HG03378 (cell line): ENCODE data around the gene CWH43.
"Not testable (repeated sequence)": the region's sequence is repeated elsewhere in the genome, so short reads cannot be mapped to it uniquely, and the experiment has no call there.

Experiments
- ATAC-seq: cut with Tn5 transposase; IDR thresholded peaks from one replicate; pipeline ENCODE4 v1.9.1; 2021; ENCODE audit warnings: mild to moderate bottlenecking, moderate library complexity; ENCODE audit not compliant: unreplicated experiment

CWH43 gene

GRCh38 chr4:48974979-48975640 lies 11.0 kb upstream of the CWH43 start:
- ATAC-seq: no peak

GRCh38 chr4:48976041-48976440 lies 10.0 kb upstream of the CWH43 start:
- ATAC-seq: no peak

- no peak for ATAC-seq
These were observed 6.0 kb upstream of the CWH43 start for GRCh38 chr4:48979914-48980579.

DNA sequence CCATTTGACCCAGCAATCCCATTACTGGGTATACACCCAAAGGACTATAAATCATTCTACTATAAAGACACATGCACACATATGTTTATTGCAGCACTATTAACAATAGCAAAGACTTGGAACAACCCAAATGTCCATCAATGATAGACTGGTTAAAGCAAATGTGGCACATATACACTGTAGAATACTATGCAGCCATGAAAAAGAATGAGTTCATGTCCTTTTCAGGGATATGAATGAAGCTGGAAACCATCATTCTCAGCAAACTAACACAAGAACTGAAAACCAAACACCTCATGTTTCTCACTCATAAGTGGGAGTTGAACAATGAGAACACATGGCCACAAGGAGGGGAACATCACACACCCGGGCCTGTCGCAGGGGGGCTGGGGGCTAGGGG lies 2.1 kb upstream of the CWH43 start:
- ATAC-seq: not testable (repeated sequence)

- ATAC-seq: no peak
These were observed 486 bp upstream of the CWH43 start for GRCh38 chr4:48985602-48985975.

- ATAC-seq: no peak
These were observed 634 bp downstream of the CWH43 start for GRCh38 chr4:48986654-48987164.

GRCh38 chr4:48989461-48990203 lies 3.6 kb downstream of the CWH43 start:
- ATAC-seq: no peak

GRCh38 chr4:48991357-48991756 lies 5.3 kb downstream of the CWH43 start:
- ATAC-seq: no peak

- ATAC-seq: no peak
These were observed 11.9 kb downstream of the CWH43 start for GRCh38 chr4:48997962-48998361.

GRCh38 chr4:48998440-48998839 lies 12.4 kb downstream of the CWH43 start:
- ATAC-seq: no peak

DNA sequence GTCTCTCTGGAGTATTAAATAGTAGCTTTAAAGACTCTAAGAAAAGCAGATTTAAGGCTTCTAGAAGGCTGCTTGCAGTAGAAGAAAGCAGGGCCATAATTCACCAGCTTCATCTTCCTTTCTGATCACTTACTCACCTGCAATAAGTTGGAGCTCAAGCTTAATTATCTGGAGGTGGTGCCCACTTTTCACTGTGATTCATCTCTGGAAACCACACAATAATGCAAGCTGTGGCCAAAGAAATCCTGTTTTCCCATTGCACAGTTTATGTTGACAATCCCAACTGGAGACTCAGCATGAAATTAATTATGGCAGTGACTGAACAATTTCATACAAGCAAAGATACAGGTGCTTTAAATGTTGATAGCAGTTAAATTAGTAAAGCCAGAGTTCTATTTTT lies 14.7 kb downstream of the CWH43 start:
- no peak for ATAC-seq

DNA sequence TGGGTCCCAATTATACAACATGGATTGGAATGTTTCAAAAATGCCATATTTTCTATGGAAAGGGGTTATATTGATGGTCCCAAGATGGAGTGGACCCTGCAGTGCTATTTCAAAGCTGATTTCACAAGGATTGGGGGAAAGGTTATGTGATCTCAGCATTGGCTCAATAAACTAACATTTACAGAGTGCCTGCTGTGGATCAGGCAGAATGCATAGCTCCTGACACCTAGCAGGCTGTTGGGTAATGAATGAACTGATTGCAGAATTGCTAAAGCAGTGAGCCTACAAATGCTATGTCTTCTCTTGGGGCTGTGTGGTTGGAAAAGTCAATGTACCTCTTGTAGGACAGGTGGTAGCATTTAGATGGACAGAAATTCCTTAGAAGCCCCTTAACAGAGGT lies 16.9 kb downstream of the CWH43 start:
- ATAC-seq: no peak

DNA sequence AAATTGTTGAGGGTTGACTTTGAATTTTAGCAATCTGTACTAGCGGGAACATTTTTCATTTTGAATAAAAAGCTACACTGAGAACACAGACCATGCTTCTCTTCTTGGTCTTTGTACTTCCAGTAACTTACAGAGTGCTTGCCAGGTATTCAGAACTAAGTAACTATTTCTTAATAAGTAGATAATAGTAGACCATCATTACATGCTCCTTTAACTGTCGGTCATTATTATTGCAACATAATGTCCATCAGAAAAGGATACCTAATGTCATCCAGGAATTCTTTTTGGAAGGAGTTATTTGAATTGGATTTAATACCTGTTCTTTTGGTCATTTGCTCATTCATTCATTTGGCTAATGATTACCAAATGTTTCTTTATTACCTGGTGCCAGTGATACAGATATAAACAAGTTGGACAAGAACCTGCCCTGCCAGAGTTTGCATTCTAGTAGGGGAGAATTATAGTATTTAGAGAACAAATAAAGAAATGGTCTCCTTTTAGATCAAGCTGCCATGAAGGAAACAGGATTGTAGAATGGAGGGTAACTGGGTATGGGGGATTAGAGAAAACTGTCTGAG lies 32.7 kb downstream of the CWH43 start:
- ATAC-seq: no peak

DNA sequence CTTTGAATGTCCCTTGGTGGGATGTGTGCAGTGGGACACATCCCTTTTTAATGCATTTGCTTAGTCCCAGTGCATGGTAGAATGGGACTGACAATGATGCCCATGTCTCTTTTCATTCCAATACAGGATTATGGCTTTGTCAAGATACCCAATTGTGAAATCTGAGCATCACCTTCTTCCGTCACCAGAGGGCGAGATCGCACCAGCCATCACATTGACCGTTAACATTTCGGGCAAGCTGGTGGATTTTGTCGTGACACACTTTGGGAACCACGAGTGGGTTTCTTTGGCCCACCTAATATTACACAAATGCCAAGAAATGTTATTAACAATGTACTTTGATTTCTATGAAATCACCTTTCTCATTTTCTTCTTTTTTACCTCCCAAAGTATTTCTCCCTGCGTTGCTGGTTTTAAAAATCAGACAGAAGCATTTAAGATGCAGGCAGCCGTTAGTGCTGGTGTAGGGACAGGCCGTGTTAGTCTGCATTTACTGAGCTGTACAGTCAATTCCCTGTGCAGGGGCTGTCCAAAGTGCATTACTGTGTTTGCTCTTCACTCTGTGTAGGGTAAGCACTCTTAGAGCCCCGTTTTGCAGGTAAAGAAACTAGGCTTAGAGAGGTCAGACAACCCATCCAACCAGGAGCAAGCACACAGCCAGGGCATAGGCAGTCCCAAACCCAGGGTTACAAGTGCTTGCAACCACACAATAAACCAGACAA lies 46.5 kb downstream of the CWH43 start:
- ATAC-seq: no peak

- ATAC-seq: no peak
These were observed 50.5 kb downstream of the CWH43 start for GRCh38 chr4:49036528-49036927.

- ATAC-seq: no peak
These were observed 58.2 kb downstream of the CWH43 start for GRCh38 chr4:49044270-49044669.

DNA sequence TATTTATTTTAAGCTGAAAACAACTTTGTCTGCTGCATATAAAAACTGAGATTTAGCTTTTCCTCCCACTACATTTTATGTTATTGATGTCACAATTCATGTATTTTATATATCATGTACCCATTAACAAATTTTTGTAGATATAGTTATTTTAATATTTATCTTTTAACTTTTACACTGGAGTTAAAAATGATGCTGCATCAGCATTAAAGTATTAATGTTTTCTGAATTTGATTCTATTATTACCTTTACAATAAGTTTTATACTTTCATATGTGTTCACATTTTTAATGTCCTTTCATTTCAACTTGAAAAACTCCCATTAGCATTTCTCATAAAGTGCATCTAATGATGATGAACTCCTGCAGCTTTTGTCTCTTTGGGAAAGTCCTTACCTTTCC lies 72.2 kb downstream of the CWH43 start:
- ATAC-seq: no peak

- ATAC-seq: no peak
These were observed 77.6 kb downstream of the CWH43 start for GRCh38 chr4:49063670-49064069.

DNA sequence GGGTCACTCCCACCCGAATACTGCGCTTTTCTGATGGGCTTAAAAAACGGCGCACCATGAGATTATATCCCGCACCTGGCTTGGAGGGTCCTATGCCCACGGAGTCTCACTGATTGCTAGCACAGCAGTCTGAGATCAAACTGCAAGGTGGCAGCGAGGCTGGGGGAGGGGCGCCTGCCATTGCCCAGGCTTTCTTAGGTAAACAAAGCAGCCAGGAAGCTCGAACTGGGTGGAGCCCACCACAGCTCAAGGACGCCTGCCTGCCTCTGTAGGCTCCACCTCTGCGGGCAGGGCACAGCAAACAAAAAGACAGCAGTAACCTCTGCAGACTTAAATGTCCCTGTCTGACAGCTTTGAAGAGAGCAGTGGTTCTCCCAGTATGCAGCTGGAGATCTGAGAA lies 86.1 kb downstream of the CWH43 start:
- ATAC-seq: not testable (repeated sequence)

DNA sequence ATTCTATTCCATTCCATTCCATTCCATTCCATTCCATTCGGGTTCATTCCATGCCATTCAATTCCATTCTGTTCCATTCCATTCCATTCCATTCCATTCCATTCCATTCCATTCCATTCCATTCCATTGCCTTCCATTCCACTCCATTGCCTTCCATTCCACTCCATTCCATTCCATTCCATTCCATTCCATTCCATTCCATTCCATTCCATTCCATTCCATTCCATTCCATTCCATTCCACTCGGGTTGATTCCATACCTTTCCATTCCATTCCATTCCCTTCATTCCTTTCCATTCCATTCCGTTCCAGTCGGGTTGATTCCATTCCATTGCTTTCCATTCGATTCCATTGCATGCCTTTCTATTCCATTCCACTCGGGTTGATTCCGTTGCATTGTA lies 105.8 kb downstream of the CWH43 start:
- ATAC-seq: peak; percentile 21

GRCh38 chr4:49092608-49093135 lies 106.6 kb downstream of the CWH43 start:
- ATAC-seq: peak; percentile 57
